Mucosa of descending colon (tissue), 3 donors: ENCODE results near the gene C8G. TPM values are rescaled to one million over a fixed set of nuclear protein-coding genes. Genes with fewer than 3 reads are reported as not detected.

ENCODE experiments used
- ATAC-seq: fragments of 200-7000 bp; cut with Tn5 transposase; one replicate; pipeline ENCODE4 v1.9.1; 2020; ENCODE audit warnings: mild to moderate bottlenecking, moderate library complexity
- DNase-seq, 3 donors: peaks; one replicate each; pipeline ENCODE4 v3.0.0-alpha.2; 2020
- H3K36me3 ChIP-seq: fragments of 200-600 bp; one replicate; pipeline ENCODE4 v1.8.0; 2021; ENCODE audit warnings: low read depth, mild to moderate bottlenecking
- H3K4me1 ChIP-seq: fragments of 200-600 bp; one replicate; pipeline ENCODE4 v1.8.0; 2021; ENCODE audit warnings: low read depth, mild to moderate bottlenecking
- H3K4me3 ChIP-seq: fragments of 200-600 bp; one replicate; pipeline ENCODE4 v1.8.0; 2021; ENCODE audit warnings: mild to moderate bottlenecking
- H3K9me3 ChIP-seq: fragments of 200-600 bp; one replicate; pipeline ENCODE4 v1.8.0; 2021; ENCODE audit warnings: mild to moderate bottlenecking
- CTCF ChIP-seq: fragments of 200-600 bp; IDR thresholded peaks from one replicate; pipeline ENCODE4 v1.8.0; 2022; ENCODE audit warnings: antibody characterized with exemption, mild to moderate bottlenecking
- intact Hi-C, 2 donors: fragments of 100-400 bp; cut with DNase I in 1 of 2; cut with micrococcal nuclease in 1 of 2; formaldehyde crosslinking; loops; one replicate each; pipeline versions ENCODE4 v1.11.0 to v1.11.1; 2022; cut with DNase I, micrococcal nuclease
- total RNA-seq, 3 donors: library from RNA; stranded (reverse); fragmentation: NEBNext Ultra II Directional in 2 of 3; extraction: Animal tissue kit (Norgen Biotek cat#: 25700) in 2 of 3; gene quantifications; one replicate each; pipeline versions ENCODE4 v1.2.1 to v1.2.4, GENCODE V29; 2021 to 2023
- donor health status: DM: no; HTN: no; CAD: no; lungs with moderate emphysema.
- donor health status: DM: no; HTN: no; CAD: no.
- donor health status: DM: no; HTN: yes; CAD: no.

The C8G gene
- total RNA-seq, 3 donors from 2014 or later: 3.2 to 15.4 (median 10.4) TPM

GRCh38 chr9:136921718-136922117, 23.3 kb upstream of the C8G start:
- no peaks in the 10 kb centered on the region for H3K4me1 ChIP-seq
- H3K9me3 ChIP-seq: no peaks in the 10 kb centered on the region
- DNase-seq (no peak), ATAC-seq (no peak)
- TF ChIP-seq CTCF: no peak
- intact Hi-C loops: no loop called here
- peaks cover 8% of the 10 kb centered on the region for H3K36me3 ChIP-seq
- no peak overlapping the region for H3K4me3 ChIP-seq

GRCh38 chr9:136922540-136922939, 22.5 kb upstream of the C8G start:
- Histone ChIP-seq H3K4me1 (no peaks in the 10 kb centered on the region), H3K9me3 (no peaks in the 10 kb centered on the region), H3K36me3 (peaks cover 8% of the 10 kb centered on the region), H3K4me3 (no peak overlapping the region)
- DNase-seq (no peak), ATAC-seq (no peak)
- TF ChIP-seq CTCF: no peak
- intact Hi-C loops: no loop called here

DNA sequence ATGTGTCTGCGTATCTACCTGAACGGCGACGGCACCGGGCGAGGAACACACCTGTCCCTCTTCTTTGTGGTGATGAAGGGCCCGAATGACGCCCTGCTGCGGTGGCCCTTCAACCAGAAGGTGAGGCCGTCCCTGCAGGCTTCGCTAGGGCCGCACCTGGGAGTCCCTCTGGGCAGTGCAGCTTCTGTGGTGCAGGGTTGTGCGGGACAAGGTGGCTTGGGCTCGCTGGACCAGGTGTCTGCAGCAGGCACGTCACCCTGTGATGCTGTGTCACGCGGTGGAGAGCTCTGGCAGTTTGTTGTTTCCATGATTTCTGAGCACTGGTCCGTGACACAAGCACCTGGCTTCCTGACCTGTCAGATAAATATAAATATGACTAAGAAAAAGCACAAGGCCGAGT, 21.2 kb upstream of the C8G start:
- Histone ChIP-seq H3K36me3 (peaks cover 8% of the 10 kb centered on the region), H3K4me3 (no peak overlapping the region), H3K4me1 (no peaks in the 10 kb centered on the region), H3K9me3 (no peaks in the 10 kb centered on the region)
- ATAC-seq (no peak), DNase-seq (no peak)
- intact Hi-C loops: no loop called here
- no peak for TF ChIP-seq CTCF

DNA sequence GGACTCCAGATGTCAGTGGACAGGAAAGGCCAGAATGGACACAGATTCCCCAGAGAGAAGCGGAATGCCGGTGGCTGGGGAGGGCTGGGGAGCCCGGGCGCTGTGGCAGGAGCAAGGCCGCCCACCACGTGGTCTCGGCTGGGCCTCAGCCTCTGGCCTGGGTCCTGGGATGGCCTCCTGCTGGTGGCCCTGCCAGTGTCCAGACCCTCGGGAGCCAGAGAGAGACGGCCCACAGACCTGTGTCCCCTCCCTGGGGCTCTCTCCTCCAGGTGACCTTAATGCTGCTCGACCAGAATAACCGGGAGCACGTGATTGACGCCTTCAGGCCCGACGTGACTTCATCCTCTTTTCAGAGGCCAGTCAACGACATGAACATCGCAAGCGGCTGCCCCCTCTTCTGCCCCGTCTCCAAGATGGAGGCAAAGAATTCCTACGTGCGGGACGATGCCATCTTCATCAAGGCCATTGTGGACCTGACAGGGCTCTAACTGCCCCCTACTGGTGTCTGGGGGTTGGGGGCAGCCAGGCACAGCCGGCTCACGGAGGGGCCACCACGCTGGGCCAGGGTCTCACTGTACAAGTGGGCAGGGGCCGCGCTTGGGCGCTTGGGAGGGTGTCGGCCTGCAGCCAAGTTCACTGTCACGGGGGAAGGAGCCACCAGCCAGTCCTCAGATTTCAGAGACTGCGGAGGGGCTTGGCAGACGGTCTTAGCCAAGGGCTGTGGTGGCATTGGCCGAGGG, 19.5 kb upstream of the C8G start:
- TF ChIP-seq CTCF: no peak
- ATAC-seq (no peak), DNase-seq (no peak)
- H3K36me3 ChIP-seq: peaks cover 8% of the 10 kb centered on the region
- intact Hi-C loops: no loop called here
- H3K4me3 ChIP-seq: no peak overlapping the region
- H3K4me1 ChIP-seq: no peaks in the 10 kb centered on the region
- no peaks in the 10 kb centered on the region for H3K9me3 ChIP-seq

GRCh38 chr9:136926154-136926704, 18.8 kb upstream of the C8G start:
- ATAC-seq: peak; percentile 23
- Histone ChIP-seq H3K9me3 (no peaks in the 10 kb centered on the region), H3K4me1 (peaks cover 3% of the 10 kb centered on the region), H3K4me3 (no peak overlapping the region), H3K36me3 (peaks cover 8% of the 10 kb centered on the region)
- no peak for DNase-seq
- TF ChIP-seq CTCF: no peak
- intact Hi-C loops: no loop called here
